Natural killer cell (primary cell): ENCODE data around the gene TPPP3. TPM values are rescaled to one million over a fixed set of nuclear protein-coding genes. Genes with fewer than 3 reads are reported as not detected.
A peak's percentile ranks its signal among the peaks of the same experiment; 100 is the strongest.

Experiments
- ATAC-seq, 3 donors: fragments of 150-1000 bp in 2 of 3; fragments of 200-7000 bp in 1 of 3; cut with Tn5 transposase; 1 replicate in 1 of 3; 2 replicates in 2 of 3; pipeline ENCODE4 v1.10.0; 2021; ENCODE audit warnings: mild to moderate bottlenecking in 2 of 3, moderate library complexity in 2 of 3
- DNase-seq, 2 donors: peaks; one replicate each; pipeline versions ENCODE4 v3.0.0 to v3.0.0-alpha.2; 2013 to 2021; ENCODE audit warnings: mixed read lengths in 1 of 2
- H3K27ac ChIP-seq: one replicate; pipeline ENCODE4 v1.5.1; 2013; ENCODE audit warnings: mild to moderate bottlenecking, low read length
- H3K27me3 ChIP-seq: one replicate; pipeline ENCODE4 v1.6.1; 2013; ENCODE audit warnings: low read length; ENCODE audit not compliant: control insufficient read depth, insufficient read depth
- H3K36me3 ChIP-seq: one replicate; pipeline ENCODE4 v1.6.1; 2013; ENCODE audit warnings: low read length; ENCODE audit not compliant: control insufficient read depth, insufficient read depth
- H3K4me1 ChIP-seq: one replicate; pipeline ENCODE4 v1.6.1; 2013; ENCODE audit warnings: low read length; ENCODE audit not compliant: control insufficient read depth, insufficient read depth
- H3K4me3 ChIP-seq: one replicate; pipeline ENCODE4 v1.5.1; 2013; ENCODE audit warnings: low read length
- H3K9me3 ChIP-seq: one replicate; pipeline ENCODE4 v1.6.1; 2013; ENCODE audit warnings: low read length; ENCODE audit not compliant: control insufficient read depth, insufficient read depth
- H3K27ac Mint-ChIP-seq, 2 donors: one replicate each; pipeline ENCODE4 v1.8.0; 2022; ENCODE audit warnings: mild to moderate bottlenecking in 2 of 2, mixed read lengths in 2 of 2, moderate library complexity in 1 of 2
- H3K27me3 Mint-ChIP-seq, 2 donors: one replicate each; pipeline ENCODE4 v1.8.0; 2022; ENCODE audit warnings: low read depth in 2 of 2, mixed read lengths in 2 of 2
- H3K36me3 Mint-ChIP-seq: one replicate; pipeline ENCODE4 v1.8.0; 2022; ENCODE audit warnings: mixed read lengths
- H3K4me1 Mint-ChIP-seq, 2 donors: one replicate each; pipeline ENCODE4 v1.8.0; 2022; ENCODE audit warnings: mixed read lengths in 2 of 2
- H3K4me3 Mint-ChIP-seq: one replicate; pipeline ENCODE4 v1.8.0; 2022; ENCODE audit warnings: mild to moderate bottlenecking, moderate library complexity, mixed read lengths
- H3K9me3 Mint-ChIP-seq, 2 donors: one replicate each; pipeline ENCODE4 v1.8.0; 2022; ENCODE audit warnings: mixed read lengths in 2 of 2
- WGBS: methylation state at CpG from one replicate; pipeline ENCODE4 v1.1.7; 2013; ENCODE audit warnings: missing lambda C conversion rate; ENCODE audit not compliant: insufficient coverage; 5-methylcytosine and 5-hydroxymethylcytosine counted together
- intact Hi-C: fragments of 100-400 bp; cut with micrococcal nuclease; formaldehyde crosslinking; loops from one replicate; pipeline ENCODE4 v1.14.2; 2022
- total RNA-seq, 4 donors: library from RNA; stranded (reverse); fragments of 120-200 nt in 1 of 4; gene quantifications; one replicate each; pipeline versions ENCODE4 v1.2.3 to v1.2.4, GENCODE V29; 2013 to 2022
- TF ChIP-seq, protein P1 (sequence below): fragments of 200-600 bp; IDR thresholded peaks from one replicate; pipeline ENCODE4 v1.8.0; 2022; ENCODE audit warnings: antibody characterized with exemption

TPPP3 gene
- total RNA-seq, 3 donors from 2014 or later (not counting 1 experiment from before 2014, with no cell fraction given): 0.66 to 3.0 (median 1.4) TPM

DNA sequence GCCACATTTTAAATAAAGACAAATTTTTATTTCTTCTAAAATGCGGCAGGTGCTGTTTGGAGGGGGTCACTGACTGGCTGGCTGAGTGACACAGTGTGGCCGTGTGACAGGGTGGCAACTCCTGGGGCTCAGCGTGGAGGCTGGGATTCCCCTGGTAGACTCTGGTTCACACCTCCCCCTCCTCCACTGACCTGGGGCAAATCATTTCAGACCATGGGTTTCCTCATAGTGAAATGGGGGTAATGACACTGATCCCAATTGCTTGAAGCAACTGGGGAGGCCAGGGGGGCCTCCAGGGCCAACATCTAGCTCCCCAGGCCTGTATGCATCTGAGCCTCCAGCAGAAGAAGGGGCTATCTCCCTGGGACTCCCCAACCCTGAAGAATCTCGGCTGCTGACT lies 44.2 kb upstream of the TPPP3 start:
- intact Hi-C loops: no loop called here
- no peaks in the 10 kb centered on the region for H3K9me3 Mint-ChIP-seq
- WGBS: 58% methylated on average over 4 of the region's 4 CpGs
- H3K27ac Mint-ChIP-seq: peak overlapping the region; percentile 16 to 77
- H3K27ac ChIP-seq: no peak overlapping the region
- peaks cover 23% of the 10 kb centered on the region for H3K4me1 ChIP-seq
- H3K36me3 Mint-ChIP-seq: no peaks in the 10 kb centered on the region
- H3K4me3 Mint-ChIP-seq: no peak overlapping the region
- peaks cover 27% of the 10 kb centered on the region for H3K36me3 ChIP-seq
- TF ChIP-seq, protein P1, sequence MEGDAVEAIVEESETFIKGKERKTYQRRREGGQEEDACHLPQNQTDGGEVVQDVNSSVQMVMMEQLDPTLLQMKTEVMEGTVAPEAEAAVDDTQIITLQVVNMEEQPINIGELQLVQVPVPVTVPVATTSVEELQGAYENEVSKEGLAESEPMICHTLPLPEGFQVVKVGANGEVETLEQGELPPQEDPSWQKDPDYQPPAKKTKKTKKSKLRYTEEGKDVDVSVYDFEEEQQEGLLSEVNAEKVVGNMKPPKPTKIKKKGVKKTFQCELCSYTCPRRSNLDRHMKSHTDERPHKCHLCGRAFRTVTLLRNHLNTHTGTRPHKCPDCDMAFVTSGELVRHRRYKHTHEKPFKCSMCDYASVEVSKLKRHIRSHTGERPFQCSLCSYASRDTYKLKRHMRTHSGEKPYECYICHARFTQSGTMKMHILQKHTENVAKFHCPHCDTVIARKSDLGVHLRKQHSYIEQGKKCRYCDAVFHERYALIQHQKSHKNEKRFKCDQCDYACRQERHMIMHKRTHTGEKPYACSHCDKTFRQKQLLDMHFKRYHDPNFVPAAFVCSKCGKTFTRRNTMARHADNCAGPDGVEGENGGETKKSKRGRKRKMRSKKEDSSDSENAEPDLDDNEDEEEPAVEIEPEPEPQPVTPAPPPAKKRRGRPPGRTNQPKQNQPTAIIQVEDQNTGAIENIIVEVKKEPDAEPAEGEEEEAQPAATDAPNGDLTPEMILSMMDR: no peak
- no peaks in the 10 kb centered on the region for H3K27me3 ChIP-seq
- ATAC-seq: peak; percentile 54 to 86 (median 72)
- H3K4me1 Mint-ChIP-seq: peaks cover 5 to 22% of the 10 kb centered on the region in 2 donors
- DNase-seq: peak in 1 of 2 donors; percentile 35
- no peaks in the 10 kb centered on the region for H3K9me3 ChIP-seq
- peaks cover 0 to under 1% of the 10 kb centered on the region in 2 donors for H3K27me3 Mint-ChIP-seq
- no peak overlapping the region for H3K4me3 ChIP-seq

DNA sequence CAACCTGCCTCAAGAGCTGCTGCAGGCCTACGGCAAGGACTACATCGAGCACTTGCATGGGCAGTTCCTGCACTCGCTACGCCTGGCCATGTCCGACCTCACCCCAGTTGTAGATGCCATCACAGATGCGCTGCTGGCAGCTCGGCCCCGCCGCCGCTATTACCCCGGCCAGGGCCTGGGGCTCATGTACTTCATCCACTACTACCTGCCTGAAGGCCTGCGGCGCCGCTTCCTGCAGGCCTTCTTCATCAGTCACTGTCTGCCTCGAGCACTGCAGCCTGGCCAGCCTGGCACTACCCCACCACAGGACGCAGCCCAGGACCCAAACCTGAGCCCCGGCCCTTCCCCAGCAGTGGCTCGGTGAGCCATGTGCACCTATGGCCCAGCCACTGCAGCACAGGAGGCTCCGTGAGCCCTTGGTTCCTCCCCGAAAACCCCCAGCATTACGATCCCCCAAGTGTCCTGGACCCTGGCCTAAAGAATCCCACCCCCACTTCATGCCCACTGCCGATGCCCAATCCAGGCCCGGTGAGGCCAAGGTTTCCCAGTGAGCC lies 43.4 kb upstream of the TPPP3 start:
- Mint-ChIP-seq H3K9me3 (no peaks in the 10 kb centered on the region), H3K36me3 (no peaks in the 10 kb centered on the region), H3K4me3 (no peak overlapping the region), H3K27me3 (peaks cover 0 to 6% of the 10 kb centered on the region in 2 donors), H3K27ac (peak overlapping the region in 1 of 2 donors; percentile 77), H3K4me1 (peaks cover 2 to 22% of the 10 kb centered on the region in 2 donors)
- ATAC-seq (no peak), DNase-seq (no peak)
- H3K4me3 ChIP-seq: no peak overlapping the region
- TF ChIP-seq, protein P1: no peak
- peaks cover 3% of the 10 kb centered on the region for H3K27me3 ChIP-seq
- peaks cover 22% of the 10 kb centered on the region for H3K36me3 ChIP-seq
- no peak overlapping the region for H3K27ac ChIP-seq
- intact Hi-C loops: no loop called here
- WGBS: 97% methylated on average over 23 of the region's 23 CpGs
- peaks cover 26% of the 10 kb centered on the region for H3K4me1 ChIP-seq
- no peaks in the 10 kb centered on the region for H3K9me3 ChIP-seq

DNA sequence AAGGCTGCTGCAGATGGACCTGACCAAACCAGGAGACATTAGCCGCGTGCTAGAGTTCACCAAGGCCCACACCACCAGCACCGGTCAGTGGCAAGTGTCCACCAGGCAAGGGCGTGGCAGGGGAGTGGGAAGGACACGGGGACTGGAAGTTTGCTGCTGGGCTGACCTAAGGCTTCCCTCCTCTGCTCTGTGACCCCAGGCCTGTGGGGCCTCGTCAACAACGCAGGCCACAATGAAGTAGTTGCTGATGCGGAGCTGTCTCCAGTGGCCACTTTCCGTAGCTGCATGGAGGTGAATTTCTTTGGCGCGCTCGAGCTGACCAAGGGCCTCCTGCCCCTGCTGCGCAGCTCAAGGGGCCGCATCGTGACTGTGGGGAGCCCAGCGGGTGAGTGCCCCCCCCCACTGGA lies 42.5 kb upstream of the TPPP3 start:
- H3K9me3 Mint-ChIP-seq: no peaks in the 10 kb centered on the region
- peaks cover 30% of the 10 kb centered on the region for H3K4me1 ChIP-seq
- 93% methylated on average over 16 of the region's 16 CpGs for WGBS
- H3K4me3 ChIP-seq: no peak overlapping the region
- H3K36me3 ChIP-seq: peaks cover 18% of the 10 kb centered on the region
- peaks cover 6% of the 10 kb centered on the region for H3K27me3 ChIP-seq
- H3K36me3 Mint-ChIP-seq: no peaks in the 10 kb centered on the region
- H3K4me1 Mint-ChIP-seq: peaks cover 0 to 22% of the 10 kb centered on the region in 2 donors
- no peaks in the 10 kb centered on the region for H3K9me3 ChIP-seq
- H3K27me3 Mint-ChIP-seq: peaks cover 0 to 9% of the 10 kb centered on the region in 2 donors
- intact Hi-C loops: no loop called here
- no peak for DNase-seq
- H3K27ac Mint-ChIP-seq: no peak overlapping the region
- H3K27ac ChIP-seq: no peak overlapping the region
- TF ChIP-seq, protein P1: no peak
- H3K4me3 Mint-ChIP-seq: no peak overlapping the region
- ATAC-seq: no peak
